ENCODE measurements around the gene ATG7.
"Not testable (repeated sequence)": the region's sequence is repeated elsewhere in the genome, so short reads cannot be mapped to it uniquely, and the experiment has no call there.

The ATG7 gene

GRCh38 chr3:11589706-11590105 lies 317.5 kb downstream of the ATG7 start:
- no peak for DNase-seq (ENCODE audit: low read depth)
- no peak overlapping the region for H3K4me3 ChIP-seq (replicated peaks; ENCODE audit: low read depth, low read length)
- TF ChIP-seq CTCF (IDR thresholded peaks at IDR 0.05; ENCODE audit: low read length, missing control alignments): no peak

GRCh38 chr3:11591002-11591355 lies 318.8 kb downstream of the ATG7 start:
- peak; percentile 55 for DNase-seq (ENCODE audit: low read depth)
- no peak overlapping the region for H3K4me3 ChIP-seq (replicated peaks; ENCODE audit: low read depth, low read length)
- TF ChIP-seq CTCF (IDR thresholded peaks at IDR 0.05; ENCODE audit: low read length, missing control alignments): no peak

- TF ChIP-seq CTCF (IDR thresholded peaks at IDR 0.05; ENCODE audit: low read length, missing control alignments): no peak
- no peak overlapping the region for H3K4me3 ChIP-seq (replicated peaks; ENCODE audit: low read depth, low read length)
- DNase-seq (ENCODE audit: low read depth): peak; percentile 94
These were observed 319.4 kb downstream of the ATG7 start for GRCh38 chr3:11591391-11592282.

- no peak for DNase-seq (ENCODE audit: low read depth)
- no peak overlapping the region for H3K4me3 ChIP-seq (replicated peaks; ENCODE audit: low read depth, low read length)
- TF ChIP-seq CTCF (IDR thresholded peaks at IDR 0.05; ENCODE audit: low read length, missing control alignments): no peak
These were observed 320.5 kb downstream of the ATG7 start for GRCh38 chr3:11592445-11593298.

- TF ChIP-seq CTCF (IDR thresholded peaks at IDR 0.05; ENCODE audit: low read length, missing control alignments): no peak
- H3K4me3 ChIP-seq (replicated peaks; ENCODE audit: low read depth, low read length): no peak overlapping the region
- no peak for DNase-seq (ENCODE audit: low read depth)
These were observed 321.3 kb downstream of the ATG7 start for GRCh38 chr3:11593318-11594034.

GRCh38 chr3:11595024-11595423 lies 322.8 kb downstream of the ATG7 start:
- H3K4me3 ChIP-seq (replicated peaks; ENCODE audit: low read depth, low read length); DNase-seq (ENCODE audit: low read depth): not testable (repeated sequence)

- H3K4me3 ChIP-seq (replicated peaks; ENCODE audit: low read depth, low read length): no peak overlapping the region
- no peak for DNase-seq (ENCODE audit: low read depth)
- TF ChIP-seq CTCF (IDR thresholded peaks at IDR 0.05; ENCODE audit: low read length, missing control alignments): no peak
These were observed 324.2 kb downstream of the ATG7 start for GRCh38 chr3:11596387-11596786.

Data from fibroblast of pulmonary artery (primary cell).